ENCODE data around the gene RPL36A.

RPL36A gene

DNA sequence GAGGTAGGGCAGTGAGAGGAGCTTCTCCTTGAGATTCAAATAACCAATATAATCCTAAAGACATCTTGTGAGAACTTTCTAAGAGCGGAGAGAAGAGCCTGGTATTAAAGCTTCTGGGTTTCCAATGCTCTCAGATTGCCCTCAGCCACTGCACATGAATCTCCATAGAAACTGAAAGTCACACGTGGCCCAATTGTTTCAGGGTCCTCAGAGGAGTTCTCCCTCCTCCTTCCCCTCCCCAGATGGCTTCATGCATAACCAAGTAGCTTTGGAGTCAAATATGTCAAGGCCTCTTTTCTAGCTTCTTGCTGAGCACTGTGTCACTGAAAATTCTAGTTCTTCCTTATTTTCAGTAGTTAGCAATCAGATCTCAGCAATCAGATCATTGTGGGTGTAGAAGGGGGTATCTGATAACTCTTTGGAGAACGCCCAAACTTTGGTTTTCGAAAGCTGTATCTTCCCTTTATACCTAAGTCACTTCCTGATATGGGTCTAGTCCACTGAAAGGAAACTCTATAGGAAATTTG lies 7.1 kb upstream of the RPL36A start:
- Histone ChIP-seq H3K27me3 (ENCODE audit: insufficient read depth, poor library complexity, severe bottlenecking) (no peaks in the 10 kb centered on the region), H3K9me3 (ENCODE audit: severe bottlenecking) (no peaks in the 10 kb centered on the region), H3K4me1 (ENCODE audit: insufficient read depth, poor library complexity, severe bottlenecking) (no peaks in the 10 kb centered on the region), H3K27ac (ENCODE audit: poor library complexity, severe bottlenecking) (no peak overlapping the region), H3K4me3 (ENCODE audit: severe bottlenecking) (no peak overlapping the region), H3K36me3 (ENCODE audit: low read depth) (no peaks in the 10 kb centered on the region)
- no peak for DNase-seq (ENCODE audit: low spot score)
- TF ChIP-seq, protein P1, sequence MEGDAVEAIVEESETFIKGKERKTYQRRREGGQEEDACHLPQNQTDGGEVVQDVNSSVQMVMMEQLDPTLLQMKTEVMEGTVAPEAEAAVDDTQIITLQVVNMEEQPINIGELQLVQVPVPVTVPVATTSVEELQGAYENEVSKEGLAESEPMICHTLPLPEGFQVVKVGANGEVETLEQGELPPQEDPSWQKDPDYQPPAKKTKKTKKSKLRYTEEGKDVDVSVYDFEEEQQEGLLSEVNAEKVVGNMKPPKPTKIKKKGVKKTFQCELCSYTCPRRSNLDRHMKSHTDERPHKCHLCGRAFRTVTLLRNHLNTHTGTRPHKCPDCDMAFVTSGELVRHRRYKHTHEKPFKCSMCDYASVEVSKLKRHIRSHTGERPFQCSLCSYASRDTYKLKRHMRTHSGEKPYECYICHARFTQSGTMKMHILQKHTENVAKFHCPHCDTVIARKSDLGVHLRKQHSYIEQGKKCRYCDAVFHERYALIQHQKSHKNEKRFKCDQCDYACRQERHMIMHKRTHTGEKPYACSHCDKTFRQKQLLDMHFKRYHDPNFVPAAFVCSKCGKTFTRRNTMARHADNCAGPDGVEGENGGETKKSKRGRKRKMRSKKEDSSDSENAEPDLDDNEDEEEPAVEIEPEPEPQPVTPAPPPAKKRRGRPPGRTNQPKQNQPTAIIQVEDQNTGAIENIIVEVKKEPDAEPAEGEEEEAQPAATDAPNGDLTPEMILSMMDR (IDR thresholded peaks at IDR 0.05; ENCODE audit: poor library complexity, severe bottlenecking) = no peak
- ATAC-seq (ENCODE audit: low read depth) = no peak

DNA sequence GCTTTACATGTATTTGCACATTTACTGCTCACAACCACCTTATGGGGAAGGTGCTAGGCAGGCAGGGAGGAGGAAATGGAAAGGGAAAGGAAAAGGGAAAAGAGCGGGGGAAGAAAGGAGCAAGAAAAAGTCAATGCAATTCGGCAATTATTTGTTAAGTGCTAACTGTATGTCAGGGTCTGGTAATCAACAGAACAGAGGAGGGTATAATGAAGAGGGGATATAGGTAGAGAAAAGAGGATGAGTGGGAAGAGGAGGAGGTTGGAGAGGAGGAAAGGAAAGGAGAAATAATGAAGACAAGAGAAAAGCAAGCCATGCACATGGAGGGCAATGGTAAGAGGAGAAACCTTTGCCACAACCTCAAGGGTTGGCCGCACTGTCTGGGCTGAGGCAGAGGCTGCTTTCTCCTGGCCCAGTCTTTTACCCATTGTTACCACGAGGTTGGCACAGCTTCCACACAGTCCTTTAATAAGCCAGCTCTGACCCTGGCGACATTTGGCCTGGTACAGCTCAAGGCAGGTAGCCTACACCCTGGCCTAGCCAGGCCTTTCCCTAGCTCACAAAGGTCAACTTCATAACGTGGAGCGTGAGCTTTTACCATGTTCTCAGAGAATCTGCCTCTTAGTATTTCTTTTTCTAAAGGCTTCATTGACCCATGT lies 5.7 kb upstream of the RPL36A start:
- ATAC-seq (ENCODE audit: low read depth) (no peak), DNase-seq (ENCODE audit: low spot score) (no peak)
- Histone ChIP-seq H3K4me1 (ENCODE audit: insufficient read depth, poor library complexity, severe bottlenecking) (no peaks in the 10 kb centered on the region), H3K36me3 (ENCODE audit: low read depth) (no peaks in the 10 kb centered on the region), H3K27ac (ENCODE audit: poor library complexity, severe bottlenecking) (no peak overlapping the region), H3K4me3 (ENCODE audit: severe bottlenecking) (no peak overlapping the region), H3K27me3 (ENCODE audit: insufficient read depth, poor library complexity, severe bottlenecking) (no peaks in the 10 kb centered on the region), H3K9me3 (ENCODE audit: severe bottlenecking) (no peaks in the 10 kb centered on the region)
- TF ChIP-seq, protein P1 (IDR thresholded peaks at IDR 0.05; ENCODE audit: poor library complexity, severe bottlenecking) = no peak

DNA sequence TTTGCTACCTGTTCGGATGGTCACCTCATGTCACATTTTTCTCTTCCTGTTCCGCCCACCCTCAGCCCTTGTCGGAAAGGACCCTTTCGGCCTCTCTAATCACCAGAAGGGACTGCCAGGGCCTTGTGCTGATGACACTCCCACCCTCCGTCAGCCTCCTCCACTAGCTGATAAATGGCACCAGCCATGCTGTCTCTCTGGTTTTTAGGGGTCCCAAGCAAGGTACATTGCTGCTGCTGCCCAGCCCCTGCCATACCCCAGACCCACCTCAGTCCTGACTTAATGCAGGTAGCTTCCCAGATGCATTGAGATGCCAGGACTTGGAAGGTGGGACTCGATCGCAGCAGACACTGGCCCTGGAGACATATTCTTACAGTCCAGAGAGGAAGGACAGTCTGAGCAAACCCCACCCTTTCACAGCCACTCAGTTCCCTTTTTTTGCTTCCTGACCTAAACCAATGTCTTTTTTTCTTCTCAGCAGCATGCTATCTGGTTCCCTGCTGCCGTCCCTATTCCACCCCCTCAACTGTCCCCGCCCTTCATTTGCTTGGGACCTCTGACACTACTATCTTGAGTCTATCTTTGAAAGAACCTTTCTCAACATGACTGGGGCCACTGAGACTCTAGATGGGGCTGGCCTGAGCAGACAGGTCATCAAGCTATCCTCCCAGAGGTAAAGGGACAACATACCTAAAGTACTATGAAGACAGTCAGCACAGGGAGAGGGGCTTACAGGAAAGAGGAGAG lies 4.8 kb upstream of the RPL36A start, which contains the start of gene BTK:
BTK (minus strand) TSS at position 397 of the 747 bp plus-strand sequence. CDS start 10,907 bp downstream, outside the sequence.
- TF ChIP-seq, protein P1 (IDR thresholded peaks at IDR 0.05; ENCODE audit: poor library complexity, severe bottlenecking) = no peak
- Histone ChIP-seq H3K4me1 (ENCODE audit: insufficient read depth, poor library complexity, severe bottlenecking) (no peaks in the 10 kb centered on the region), H3K9me3 (ENCODE audit: severe bottlenecking) (no peaks in the 10 kb centered on the region), H3K27ac (ENCODE audit: poor library complexity, severe bottlenecking) (no peak within 1 kb of the TSS), H3K36me3 (ENCODE audit: low read depth) (no peaks in the 10 kb centered on the region; the same call in 1 of the 2 replicates), H3K27me3 (ENCODE audit: insufficient read depth, poor library complexity, severe bottlenecking) (no peaks in the 10 kb centered on the region), H3K4me3 (ENCODE audit: severe bottlenecking) (no peak within 1 kb of the TSS)
- no peak for DNase-seq (ENCODE audit: low spot score)
- no peak for ATAC-seq (ENCODE audit: low read depth)

DNA sequence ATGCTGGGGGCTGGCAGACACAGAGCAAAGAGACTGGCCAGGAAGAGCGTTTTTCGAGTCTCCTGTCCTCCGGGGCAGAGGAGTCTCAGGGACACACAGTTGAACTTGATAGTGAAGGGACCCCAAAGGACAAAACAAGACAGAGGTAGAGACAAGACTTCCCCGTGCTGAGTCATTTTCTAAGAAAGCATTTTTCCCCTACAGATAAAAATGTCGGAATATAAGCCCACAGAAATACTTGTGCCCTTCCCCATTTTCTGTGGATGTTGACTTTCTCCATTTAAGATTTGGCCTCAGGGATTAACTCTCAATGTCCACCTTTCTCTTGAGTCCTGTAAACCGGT lies 4.3 kb upstream of the RPL36A start:
- Histone ChIP-seq H3K4me1 (ENCODE audit: insufficient read depth, poor library complexity, severe bottlenecking) (no peaks in the 10 kb centered on the region), H3K36me3 (ENCODE audit: low read depth) (peaks cover 5% of the 10 kb centered on the region), H3K4me3 (ENCODE audit: severe bottlenecking) (no peak overlapping the region), H3K27ac (ENCODE audit: poor library complexity, severe bottlenecking) (no peak overlapping the region), H3K9me3 (ENCODE audit: severe bottlenecking) (no peaks in the 10 kb centered on the region), H3K27me3 (ENCODE audit: insufficient read depth, poor library complexity, severe bottlenecking) (no peaks in the 10 kb centered on the region)
- TF ChIP-seq, protein P1 (IDR thresholded peaks at IDR 0.05; ENCODE audit: poor library complexity, severe bottlenecking) = no peak
- ATAC-seq (ENCODE audit: low read depth) (no peak), DNase-seq (ENCODE audit: low spot score) (no peak)

Data from RWPE2 (cell line).